Measurements from ENCODE around the gene ZNF8.

Gene ZNF8

GRCh38 chr19:58275564-58275963 is 3.2 kb upstream of the ZNF8 start:
- H3K4me3 ChIP-seq (ENCODE audit: low read depth, low read length): no peak overlapping the region
- no peak for TF ChIP-seq CTCF (IDR thresholded peaks at IDR 0.05; ENCODE audit: low read depth, low read length, missing control alignments)
- in situ Hi-C loops (cut with HindIII; ENCODE audit: low sequenced_read_pairs): no loop called here
- DNase-seq (ENCODE audit: low read depth): no peak

- H3K4me3 ChIP-seq (ENCODE audit: low read depth, low read length): no peak overlapping the region
- in situ Hi-C loops (cut with HindIII; ENCODE audit: low sequenced_read_pairs): no loop called here
- DNase-seq (ENCODE audit: low read depth): no peak
- no peak for TF ChIP-seq CTCF (IDR thresholded peaks at IDR 0.05; ENCODE audit: low read depth, low read length, missing control alignments)
Measured at GRCh38 chr19:58277197-58277596, 1.6 kb upstream of the ZNF8 start.

GRCh38 chr19:58277748-58278540 is 811 bp upstream of the ZNF8 start:
- no peak for DNase-seq (ENCODE audit: low read depth)
- no peak for TF ChIP-seq CTCF (IDR thresholded peaks at IDR 0.05; ENCODE audit: low read depth, low read length, missing control alignments)
- H3K4me3 ChIP-seq (ENCODE audit: low read depth, low read length): peak overlapping the region; percentile 96
- in situ Hi-C loops (cut with HindIII; ENCODE audit: low sequenced_read_pairs): no loop called here

- in situ Hi-C loops (cut with HindIII; ENCODE audit: low sequenced_read_pairs): no loop called here
- H3K4me3 ChIP-seq (ENCODE audit: low read depth, low read length): peak overlapping the region; percentile 96
- no peak for TF ChIP-seq CTCF (IDR thresholded peaks at IDR 0.05; ENCODE audit: low read depth, low read length, missing control alignments)
- DNase-seq (ENCODE audit: low read depth): no peak
Measured at GRCh38 chr19:58279042-58279924, 528 bp downstream of the ZNF8 start.

- no peak for DNase-seq (ENCODE audit: low read depth)
- TF ChIP-seq CTCF (IDR thresholded peaks at IDR 0.05; ENCODE audit: low read depth, low read length, missing control alignments): no peak
- in situ Hi-C loops (cut with HindIII; ENCODE audit: low sequenced_read_pairs): no loop called here
- H3K4me3 ChIP-seq (ENCODE audit: low read depth, low read length): peak overlapping the region; percentile 96
Measured at GRCh38 chr19:58279925-58280316, 1.2 kb downstream of the ZNF8 start.

GRCh38 chr19:58284199-58284598 is 5.4 kb downstream of the ZNF8 start:
- no peak for TF ChIP-seq CTCF (IDR thresholded peaks at IDR 0.05; ENCODE audit: low read depth, low read length, missing control alignments)
- no peak overlapping the region for H3K4me3 ChIP-seq (ENCODE audit: low read depth, low read length)
- no peak for DNase-seq (ENCODE audit: low read depth)
- in situ Hi-C loops (cut with HindIII; ENCODE audit: low sequenced_read_pairs): no loop called here

All from astrocyte of the cerebellum (primary cell).